Spleen (tissue), 7 donors: ENCODE results near the gene PIGM.

ENCODE experiments used
- CTCF ChIP-seq, 11 experiments: fragments of 200-600 bp in 7 of 11; fragments of 450-650 bp in 4 of 11; sonication (generic) in 4 of 11; IDR thresholded peaks in 8 of 11; conservative IDR thresholded peaks in 3 of 11; 1 replicate in 7 of 11; 2 replicates in 4 of 11; pipeline versions ENCODE4 v1.4.0 to v1.8.0; 2016 to 2021; ENCODE audit warnings: antibody characterized with exemption in 11 of 11, inconsistent platforms in 4 of 11, mild to moderate bottlenecking in 1 of 11
- POLR2AphosphoS5 ChIP-seq, 3 donors: sonication (generic); formaldehyde crosslinking; IDR thresholded peaks; one replicate each; pipeline ENCODE4 v1.5.1; 2017; ENCODE audit warnings: antibody characterized with exemption in 3 of 3
- donor health status: DM: no; HTN: no; CAD: no; lungs with moderate emphysema.
- donor health status: DM: no; HTN: no; CAD: no.
- donor health status: DM: no; HTN: no; CAD: no.

GRCh38 chr1:160066829-160067745 lies 35.3 kb upstream of the PIGM start:
- TF ChIP-seq CTCF (IDR thresholded peaks at IDR 0.05 in 8 of 11, conservative IDR thresholded peaks at IDR 0.05 in 3 of 11) (no peak), POLR2AphosphoS5 (IDR thresholded peaks at IDR 0.05) (no peak)
